Measurements from ENCODE around the gene CHD9NB. TPM values are rescaled to one million over a fixed set of nuclear protein-coding genes. Genes with fewer than 3 reads are reported as not detected.

The CHD9NB gene
- polyA plus RNA-seq, 1 experiment, result 0.78 TPM

- Histone ChIP-seq H3K27me3 (ENCODE audit: control insufficient read depth, insufficient read depth, low read length) (no peaks in the 10 kb centered on the region), H3K36me3 (ENCODE audit: control insufficient read depth, insufficient read depth, low read length) (no peaks in the 10 kb centered on the region), H3K4me3 (ENCODE audit: low read depth, low read length) (no peak overlapping the region)
- ChIA-PET POLR2A (no interaction called here), CTCF (interaction anchor here (5.1 kb wide), 1 partner anchor 832 kb away, joined by 52 read pairs; no protein-coding TSS in a partner anchor)
- TF ChIP-seq CTCF (IDR thresholded peaks at IDR 0.05; ENCODE audit: insufficient read depth, low read depth, low read length), result no peak
- DNase-seq (ENCODE audit: low read depth), result no peak
Measured at GRCh38 chr16:53024045-53024444, 28.7 kb downstream of the CHD9NB start.

GRCh38 chr16:53022374-53022773 is 30.3 kb downstream of the CHD9NB start:
- DNase-seq (ENCODE audit: low read depth), result no peak
- Histone ChIP-seq H3K36me3 (ENCODE audit: control insufficient read depth, insufficient read depth, low read length) (no peaks in the 10 kb centered on the region), H3K27me3 (ENCODE audit: control insufficient read depth, insufficient read depth, low read length) (no peaks in the 10 kb centered on the region; the same call in 1 of the 2 replicates), H3K4me3 (ENCODE audit: low read depth, low read length) (no peak overlapping the region)
- peak; percentile 59 for TF ChIP-seq CTCF (IDR thresholded peaks at IDR 0.05; ENCODE audit: insufficient read depth, low read depth, low read length)
- POLR2A ChIA-PET, result no interaction called here
- CTCF ChIA-PET, result interaction anchor here (0.8 to 5.1 kb wide), 15 partner anchors 9 to 843 kb away, joined by 3 to 52 read pairs (median 3); partner anchors contain the start of gene CHD9

- CTCF ChIA-PET, result no interaction called here
- no peak for DNase-seq (ENCODE audit: low read depth)
- no peak for TF ChIP-seq CTCF (IDR thresholded peaks at IDR 0.05; ENCODE audit: insufficient read depth, low read depth, low read length)
- H3K27me3 ChIP-seq (ENCODE audit: control insufficient read depth, insufficient read depth, low read length), result no peaks in the 10 kb centered on the region; the same call in 1 of the 2 replicates
- POLR2A ChIA-PET, result no interaction called here
- H3K36me3 ChIP-seq (ENCODE audit: control insufficient read depth, insufficient read depth, low read length), result no peaks in the 10 kb centered on the region
- H3K4me3 ChIP-seq (ENCODE audit: low read depth, low read length), result no peak overlapping the region
Measured at GRCh38 chr16:53018834-53019416, 33.8 kb downstream of the CHD9NB start.

GRCh38 chr16:53014287-53014686 is 38.4 kb downstream of the CHD9NB start:
- CTCF ChIA-PET, result interaction anchor here (1.3 kb wide), 1 partner anchor 823 kb away, joined by 3 read pairs; no protein-coding TSS in a partner anchor
- no peaks in the 10 kb centered on the region for H3K36me3 ChIP-seq (ENCODE audit: control insufficient read depth, insufficient read depth, low read length)
- no peaks in the 10 kb centered on the region; the same call in none of the 2 replicates for H3K27me3 ChIP-seq (ENCODE audit: control insufficient read depth, insufficient read depth, low read length)
- POLR2A ChIA-PET, result no interaction called here
- DNase-seq (ENCODE audit: low read depth), result no peak
- H3K4me3 ChIP-seq (ENCODE audit: low read depth, low read length), result no peak overlapping the region
- TF ChIP-seq CTCF (IDR thresholded peaks at IDR 0.05; ENCODE audit: insufficient read depth, low read depth, low read length), result no peak

GRCh38 chr16:53007095-53007494 is 45.6 kb downstream of the CHD9NB start:
- Histone ChIP-seq H3K36me3 (ENCODE audit: control insufficient read depth, insufficient read depth, low read length) (no peaks in the 10 kb centered on the region), H3K27me3 (ENCODE audit: control insufficient read depth, insufficient read depth, low read length) (no peaks in the 10 kb centered on the region; the same call in 1 of the 2 replicates), H3K4me3 (ENCODE audit: low read depth, low read length) (no peak overlapping the region)
- TF ChIP-seq CTCF (IDR thresholded peaks at IDR 0.05; ENCODE audit: insufficient read depth, low read depth, low read length), result 0 out of 2 replicates have a peak, but pooled peaks have one; percentile 5
- ChIA-PET POLR2A (no interaction called here), CTCF (no interaction called here)
- no peak for DNase-seq (ENCODE audit: low read depth)
